Measurements from ENCODE around the gene TSHZ2. TPM values are rescaled to one million over a fixed set of nuclear protein-coding genes. Genes with fewer than 3 reads are reported as not detected.

TSHZ2 gene
- total and polyA plus RNA-seq, 2 experiments from 2014 or later = 1.1 to 5.2 TPM

GRCh38 chr20:53048387-53048786 lies 76.2 kb downstream of the TSHZ2 start:
- no peaks in the 10 kb centered on the region for H3K27me3 ChIP-seq
- TF ChIP-seq EZH2 (IDR thresholded peaks at IDR 0.05; ENCODE audit: borderline replicate concordance) = no peak
- TF ChIP-seq, protein P1, sequence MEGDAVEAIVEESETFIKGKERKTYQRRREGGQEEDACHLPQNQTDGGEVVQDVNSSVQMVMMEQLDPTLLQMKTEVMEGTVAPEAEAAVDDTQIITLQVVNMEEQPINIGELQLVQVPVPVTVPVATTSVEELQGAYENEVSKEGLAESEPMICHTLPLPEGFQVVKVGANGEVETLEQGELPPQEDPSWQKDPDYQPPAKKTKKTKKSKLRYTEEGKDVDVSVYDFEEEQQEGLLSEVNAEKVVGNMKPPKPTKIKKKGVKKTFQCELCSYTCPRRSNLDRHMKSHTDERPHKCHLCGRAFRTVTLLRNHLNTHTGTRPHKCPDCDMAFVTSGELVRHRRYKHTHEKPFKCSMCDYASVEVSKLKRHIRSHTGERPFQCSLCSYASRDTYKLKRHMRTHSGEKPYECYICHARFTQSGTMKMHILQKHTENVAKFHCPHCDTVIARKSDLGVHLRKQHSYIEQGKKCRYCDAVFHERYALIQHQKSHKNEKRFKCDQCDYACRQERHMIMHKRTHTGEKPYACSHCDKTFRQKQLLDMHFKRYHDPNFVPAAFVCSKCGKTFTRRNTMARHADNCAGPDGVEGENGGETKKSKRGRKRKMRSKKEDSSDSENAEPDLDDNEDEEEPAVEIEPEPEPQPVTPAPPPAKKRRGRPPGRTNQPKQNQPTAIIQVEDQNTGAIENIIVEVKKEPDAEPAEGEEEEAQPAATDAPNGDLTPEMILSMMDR (IDR thresholded peaks at IDR 0.05; ENCODE audit: poor library complexity) = no peak

GRCh38 chr20:53050338-53050737 lies 78.2 kb downstream of the TSHZ2 start:
- TF ChIP-seq, protein P1 (IDR thresholded peaks at IDR 0.05; ENCODE audit: poor library complexity) = no peak
- TF ChIP-seq EZH2phosphoT487 (IDR thresholded peaks at IDR 0.05; ENCODE audit: low read depth, severe bottlenecking, unreplicated experiment) = no peak
- TF ChIP-seq EZH2 (IDR thresholded peaks at IDR 0.05; ENCODE audit: borderline replicate concordance) = no peak
- 76% methylated on average over 6 of the region's 6 CpGs for WGBS (ENCODE audit: low lambda C conversion rate, missing lambda C conversion rate)
- DNase-seq (ENCODE audit: low spot score) = no peak
- Histone ChIP-seq H3K4me2 (no peak overlapping the region), H2AFZ (no peak overlapping the region), H3K36me3 (replicated peaks; ENCODE audit: insufficient read depth, low read depth) (no peaks in the 10 kb centered on the region), H3K9me3 (ENCODE audit: low read depth) (no peaks in the 10 kb centered on the region), H3K27ac (no peak overlapping the region), H3K9me2 (replicated peaks; ENCODE audit: insufficient read depth) (no peaks in the 10 kb centered on the region), H3K79me2 (no peaks in the 10 kb centered on the region), H3K4me1 (ENCODE audit: insufficient read depth) (peaks cover 3% of the 10 kb centered on the region), H4K20me1 (ENCODE audit: insufficient read depth, poor library complexity, severe bottlenecking) (no peaks in the 10 kb centered on the region), H3K4me3 (no peak overlapping the region), H3K27me3 (no peaks in the 10 kb centered on the region)

More at GRCh38 chr20:53048387-53048786, 76.2 kb downstream of the TSHZ2 start:
- Histone ChIP-seq H3K27ac (no peak overlapping the region), H3K4me3 (no peak overlapping the region), H3K79me2 (no peaks in the 10 kb centered on the region), H2AFZ (no peak overlapping the region), H4K20me1 (ENCODE audit: insufficient read depth, poor library complexity, severe bottlenecking) (no peaks in the 10 kb centered on the region), H3K9me3 (ENCODE audit: low read depth) (no peaks in the 10 kb centered on the region), H3K4me2 (no peak overlapping the region), H3K36me3 (replicated peaks; ENCODE audit: insufficient read depth, low read depth) (no peaks in the 10 kb centered on the region), H3K4me1 (ENCODE audit: insufficient read depth) (peaks cover 3% of the 10 kb centered on the region), H3K9me2 (replicated peaks; ENCODE audit: insufficient read depth) (no peaks in the 10 kb centered on the region)
- DNase-seq (ENCODE audit: low spot score) = no peak
- 54% methylated on average over 7 of the region's 7 CpGs for WGBS (ENCODE audit: low lambda C conversion rate, missing lambda C conversion rate)

- TF ChIP-seq EZH2 (IDR thresholded peaks at IDR 0.05; ENCODE audit: borderline replicate concordance) (no peak), EZH2phosphoT487 (IDR thresholded peaks at IDR 0.05; ENCODE audit: low read depth, severe bottlenecking, unreplicated experiment) (no peak)
- TF ChIP-seq, protein P1 (IDR thresholded peaks at IDR 0.05; ENCODE audit: poor library complexity) = no peak
- no peaks in the 10 kb centered on the region for H3K9me3 ChIP-seq (ENCODE audit: low read depth)
- no peak overlapping the region for H3K27ac ChIP-seq
- H3K9me2 ChIP-seq (replicated peaks; ENCODE audit: insufficient read depth) = no peaks in the 10 kb centered on the region
- no peak overlapping the region for H3K4me2 ChIP-seq
- H3K4me3 ChIP-seq = no peak overlapping the region
- WGBS (ENCODE audit: low lambda C conversion rate, missing lambda C conversion rate) = 96% methylated on average over 5 of the region's 5 CpGs
- no peaks in the 10 kb centered on the region for H3K79me2 ChIP-seq
- DNase-seq (ENCODE audit: low spot score) = no peak
- H3K36me3 ChIP-seq (replicated peaks; ENCODE audit: insufficient read depth, low read depth) = no peaks in the 10 kb centered on the region
- no peaks in the 10 kb centered on the region for H3K4me1 ChIP-seq (ENCODE audit: insufficient read depth)
- H2AFZ ChIP-seq = no peak overlapping the region
- H4K20me1 ChIP-seq (ENCODE audit: insufficient read depth, poor library complexity, severe bottlenecking) = no peaks in the 10 kb centered on the region
- no peaks in the 10 kb centered on the region for H3K27me3 ChIP-seq
Measured at GRCh38 chr20:53052380-53052779, 80.2 kb downstream of the TSHZ2 start.

DNA sequence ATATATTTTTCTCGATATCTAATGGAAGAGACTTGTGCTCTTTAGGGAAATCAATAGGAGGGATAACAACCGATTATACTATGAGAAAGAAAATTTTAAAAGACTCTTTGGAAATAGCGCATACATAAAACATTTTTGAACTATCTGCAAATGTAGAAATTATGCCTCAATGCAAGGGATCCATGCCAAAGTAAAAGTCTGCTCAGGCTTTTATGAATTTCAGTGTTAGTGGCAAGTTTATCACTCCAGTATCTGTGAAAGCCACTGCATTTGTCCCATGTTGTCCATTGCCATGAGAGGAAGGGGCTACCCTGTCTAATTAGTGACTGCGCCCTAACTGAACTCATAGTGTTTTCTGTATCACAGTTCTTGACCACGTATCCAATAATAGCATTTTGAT lies 81.4 kb downstream of the TSHZ2 start:
- Histone ChIP-seq H3K4me1 (ENCODE audit: insufficient read depth) (no peaks in the 10 kb centered on the region), H3K9me3 (ENCODE audit: low read depth) (no peaks in the 10 kb centered on the region), H3K79me2 (no peaks in the 10 kb centered on the region), H3K4me2 (no peak overlapping the region), H3K27me3 (no peaks in the 10 kb centered on the region), H2AFZ (no peak overlapping the region), H3K27ac (no peak overlapping the region), H3K9me2 (replicated peaks; ENCODE audit: insufficient read depth) (no peaks in the 10 kb centered on the region), H3K4me3 (no peak overlapping the region), H4K20me1 (ENCODE audit: insufficient read depth, poor library complexity, severe bottlenecking) (no peaks in the 10 kb centered on the region), H3K36me3 (replicated peaks; ENCODE audit: insufficient read depth, low read depth) (no peaks in the 10 kb centered on the region)
- no peak for DNase-seq (ENCODE audit: low spot score)
- TF ChIP-seq, protein P1 (IDR thresholded peaks at IDR 0.05; ENCODE audit: poor library complexity) = no peak
- 96% methylated on average over 5 of the region's 5 CpGs for WGBS (ENCODE audit: low lambda C conversion rate, missing lambda C conversion rate)
